Measurements from ENCODE around the gene TMEM131.
A peak's percentile ranks its signal among the peaks of the same experiment; 100 is the strongest.

Gene TMEM131

DNA sequence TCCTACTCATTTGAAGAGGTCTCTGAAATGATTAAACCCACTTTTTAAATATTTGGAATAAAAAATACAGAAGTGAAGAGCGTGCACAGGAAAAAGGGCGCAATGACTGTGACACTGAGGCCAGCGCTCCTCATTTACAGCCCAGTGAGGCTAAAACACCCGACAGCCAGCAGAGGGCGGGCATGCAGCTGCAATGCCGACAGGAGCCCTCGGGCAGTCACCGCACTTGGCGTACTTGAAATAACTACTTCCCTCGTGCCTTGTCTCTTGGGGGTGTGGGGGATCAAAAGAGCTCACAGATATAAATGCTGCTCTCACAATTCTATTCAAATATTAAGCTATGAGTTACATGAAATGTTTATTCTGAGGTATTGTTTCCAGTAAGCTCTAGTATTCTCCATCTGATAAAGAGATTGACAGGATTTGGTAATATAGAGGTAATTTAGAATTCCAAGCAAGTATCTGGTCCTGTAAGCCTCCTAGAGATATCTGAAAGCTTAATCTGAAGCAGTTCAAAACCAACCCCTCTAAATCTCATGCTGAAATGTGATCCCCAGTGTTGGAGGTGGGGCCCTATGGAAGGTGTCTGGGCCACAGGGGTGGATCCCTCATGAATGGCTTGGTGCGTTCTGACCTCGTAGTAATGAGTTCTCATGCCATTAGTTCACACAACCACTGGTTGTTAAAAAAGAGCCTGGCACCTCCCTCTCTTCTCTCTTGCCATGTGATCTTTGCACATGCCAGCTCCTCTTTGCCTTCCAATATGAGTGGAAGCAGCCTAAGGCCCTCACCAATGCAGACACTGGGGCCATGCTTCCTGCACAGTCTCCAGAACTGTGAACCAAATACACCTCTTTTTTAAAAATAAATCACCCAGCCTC is 188.8 kb downstream of the TMEM131 start:
- DNase-seq (ENCODE audit: insufficient read length, low spot score) (peak; percentile 41), FAIRE-seq (peak; percentile 82)
- no peak for TF ChIP-seq POLR2A (IDR thresholded peaks at IDR 0.05; ENCODE audit: low read depth, low read length)

DNA sequence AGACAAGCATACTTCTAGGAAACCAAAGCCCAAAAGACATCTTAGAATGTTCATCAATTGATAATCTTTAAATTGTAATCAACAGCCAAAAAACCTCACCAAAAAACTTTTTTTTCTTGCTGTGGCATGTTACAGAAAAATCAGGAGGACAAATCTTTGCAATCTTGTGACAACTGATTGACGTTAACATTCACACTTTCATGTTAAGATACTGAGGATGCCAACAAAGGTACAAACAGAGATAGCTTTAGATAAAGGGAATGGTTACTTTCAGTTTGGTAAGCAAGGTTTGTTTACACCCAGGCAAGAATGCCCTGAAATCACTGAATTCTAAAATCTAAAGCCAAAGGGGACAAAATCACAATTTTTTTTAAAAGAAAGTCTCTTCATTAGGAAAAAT is 190.0 kb downstream of the TMEM131 start:
- FAIRE-seq = no peak
- no peak for TF ChIP-seq POLR2A (IDR thresholded peaks at IDR 0.05; ENCODE audit: low read depth, low read length)

DNA sequence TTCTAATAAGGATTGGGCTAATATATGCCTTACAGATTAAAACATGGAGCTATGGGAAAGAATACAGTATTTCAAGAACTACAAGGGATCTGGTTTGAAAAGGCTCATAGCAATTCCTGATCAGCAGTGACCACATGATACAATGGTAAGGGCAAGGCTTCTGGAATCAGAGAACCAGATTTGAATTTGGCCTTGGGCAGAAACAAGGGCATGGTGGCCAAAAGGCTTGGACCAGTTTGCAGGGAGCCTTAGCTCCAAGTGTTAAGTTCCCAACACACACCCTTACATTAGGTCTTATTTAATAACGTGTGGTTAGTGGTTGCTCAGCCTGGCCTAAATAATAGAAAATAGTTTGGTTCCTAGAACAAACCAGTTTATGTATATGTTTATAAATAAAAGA is 194.7 kb downstream of the TMEM131 start:
- DNase-seq (ENCODE audit: insufficient read length, low spot score) = no peak
- TF ChIP-seq POLR2A (IDR thresholded peaks at IDR 0.05; ENCODE audit: low read depth, low read length) = no peak
- no peak for FAIRE-seq

More for the DNA sequence above, 190.0 kb downstream of the TMEM131 start:
- no peak for DNase-seq (ENCODE audit: insufficient read length, low spot score)

DNA sequence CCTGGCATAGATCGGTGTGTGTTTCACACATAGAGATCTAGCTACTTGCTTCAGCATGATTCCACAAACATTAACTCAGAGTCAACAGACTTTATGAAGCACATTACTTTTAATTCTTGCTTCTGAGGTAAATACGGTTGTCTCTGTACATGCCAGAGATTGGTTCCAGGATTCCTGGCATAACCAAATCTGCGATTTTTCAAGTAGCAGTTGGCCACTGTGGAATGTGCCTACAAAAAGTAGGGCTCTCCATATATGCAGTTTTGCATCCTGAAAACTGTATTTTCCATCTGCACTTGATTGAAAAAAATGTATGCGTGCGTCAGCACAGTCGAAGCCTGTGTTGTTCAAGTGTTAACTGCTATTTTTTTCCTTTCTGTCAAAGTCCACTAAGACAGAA is 197.3 kb downstream of the TMEM131 start:
- TF ChIP-seq POLR2A (IDR thresholded peaks at IDR 0.05; ENCODE audit: low read depth, low read length) = no peak
- FAIRE-seq (no peak), DNase-seq (ENCODE audit: insufficient read length, low spot score) (no peak)

DNA sequence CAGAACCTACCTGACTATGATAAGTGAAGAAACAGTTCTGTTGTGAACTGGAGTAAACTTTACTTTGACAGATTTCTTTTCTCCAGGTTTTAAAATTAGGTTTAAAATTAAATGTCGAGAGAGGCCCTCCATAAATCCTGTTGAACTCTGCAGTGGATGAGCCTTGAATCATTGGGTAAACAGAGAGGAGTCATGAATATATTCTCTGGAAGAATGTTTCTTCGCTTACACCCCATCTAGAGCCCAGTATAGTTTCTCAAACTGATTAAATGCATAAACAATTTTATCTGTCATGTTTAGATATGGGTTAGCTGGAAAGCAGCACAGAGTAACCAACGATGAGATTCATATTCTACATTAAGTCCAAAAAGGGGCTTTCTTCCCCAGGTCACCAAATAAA is 198.4 kb downstream of the TMEM131 start:
- FAIRE-seq (no peak), DNase-seq (ENCODE audit: insufficient read length, low spot score) (no peak)
- no peak for TF ChIP-seq POLR2A (IDR thresholded peaks at IDR 0.05; ENCODE audit: low read depth, low read length)

DNA sequence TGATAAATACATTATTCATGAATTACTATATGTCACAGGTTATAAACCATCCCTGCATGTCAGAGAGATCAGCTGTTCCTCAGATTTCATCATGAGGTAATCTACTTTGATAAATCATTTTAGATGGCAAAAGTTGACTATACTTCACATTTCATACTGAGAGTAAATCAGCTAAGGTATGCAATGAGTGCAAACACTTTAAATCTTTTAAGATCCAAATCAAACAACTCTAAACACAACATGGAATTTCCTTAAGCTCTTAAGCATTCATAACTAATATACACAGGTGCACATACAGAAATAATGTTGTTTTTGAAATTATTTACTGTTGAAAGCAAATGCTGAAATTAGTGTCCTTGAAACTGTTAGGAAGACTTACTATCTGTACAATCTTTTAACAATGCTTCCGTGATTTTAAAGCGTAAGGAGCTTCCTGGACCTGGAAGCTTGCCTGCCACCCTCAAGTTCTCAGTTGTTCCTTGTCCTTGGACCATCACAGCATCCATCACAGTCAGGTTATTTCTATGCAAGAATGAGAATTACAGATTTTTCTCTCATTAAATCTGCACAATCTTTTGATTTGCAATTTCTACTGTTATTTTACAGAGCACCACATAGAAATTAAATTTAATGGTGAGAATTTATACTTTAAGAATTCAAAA is 199.2 kb downstream of the TMEM131 start:
- FAIRE-seq = no peak
- no peak for DNase-seq (ENCODE audit: insufficient read length, low spot score)
- no peak for TF ChIP-seq POLR2A (IDR thresholded peaks at IDR 0.05; ENCODE audit: low read depth, low read length)

DNA sequence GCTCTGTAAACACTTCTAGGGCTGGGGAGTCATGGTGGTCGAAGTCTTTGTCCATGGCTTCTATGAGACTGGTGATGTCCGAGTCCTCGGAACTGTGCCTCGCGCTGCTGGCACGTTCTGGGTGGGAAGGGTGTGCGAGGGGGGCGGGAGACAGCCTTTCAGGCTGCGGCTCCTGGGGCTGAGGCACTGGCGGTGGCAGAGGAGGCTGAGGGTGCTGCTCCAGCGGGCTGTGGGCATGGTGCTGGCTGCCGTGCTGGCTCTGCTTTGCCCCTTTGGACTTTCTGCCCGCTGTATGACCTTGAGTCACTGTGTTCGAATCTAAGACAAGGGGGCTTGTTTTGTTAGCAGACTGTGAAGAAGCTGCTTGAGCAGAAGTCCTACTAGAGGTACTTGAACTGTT is 203.3 kb downstream of the TMEM131 start:
- TF ChIP-seq POLR2A (IDR thresholded peaks at IDR 0.05; ENCODE audit: low read depth, low read length) = no peak
- DNase-seq (ENCODE audit: insufficient read length, low spot score) (no peak), FAIRE-seq (no peak)

DNA sequence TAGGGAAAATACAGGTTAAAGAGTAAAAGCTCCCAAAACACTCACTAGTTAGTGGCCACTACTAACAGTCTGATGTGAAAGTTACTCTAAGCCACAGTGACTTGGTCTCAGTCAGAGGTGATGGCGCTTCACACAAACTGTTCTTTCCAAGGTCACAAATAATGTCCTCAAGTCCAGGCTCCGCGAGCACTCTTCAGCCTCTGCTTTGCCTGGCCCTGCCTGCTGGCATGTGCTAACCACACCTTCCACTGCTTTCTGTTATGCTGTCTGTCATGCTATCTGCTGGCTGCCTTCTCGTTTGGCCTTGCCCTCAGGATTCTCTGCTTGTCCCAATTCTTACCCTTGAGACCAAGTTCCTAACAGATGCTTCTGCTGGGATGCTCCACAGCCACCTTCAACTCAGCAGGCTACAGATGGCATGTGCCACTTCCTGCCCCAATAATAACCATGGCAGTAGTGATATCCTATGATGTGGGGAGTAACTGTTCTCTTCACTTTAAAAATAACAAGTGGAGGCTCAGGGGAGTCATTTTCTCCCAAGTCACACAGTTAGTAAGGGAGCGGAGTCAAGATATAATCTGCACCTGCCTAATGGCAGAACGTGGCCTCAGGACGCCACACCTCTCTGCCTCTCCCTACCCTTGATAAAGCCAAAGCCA is 206.6 kb downstream of the TMEM131 start:
- DNase-seq (ENCODE audit: insufficient read length, low spot score) (no peak), FAIRE-seq (no peak)

DNA sequence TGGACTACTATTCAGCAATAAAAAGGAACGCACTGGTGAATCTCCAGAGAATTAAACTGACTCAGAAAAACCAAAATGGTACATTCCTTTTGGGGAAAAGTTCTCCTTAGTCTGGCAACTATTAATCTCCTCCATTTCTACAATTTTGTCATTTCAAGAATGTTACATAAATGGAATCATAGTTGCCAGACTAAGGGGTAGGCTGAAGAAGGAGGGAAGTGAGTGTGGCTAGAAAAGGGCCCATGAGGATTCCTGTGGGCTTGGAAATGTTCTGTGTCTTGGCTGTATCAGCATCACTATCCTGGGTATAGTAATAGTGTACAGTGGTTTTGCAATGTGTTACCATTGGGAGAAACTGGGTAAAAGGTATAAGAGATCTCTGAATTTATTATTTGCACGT is 209.9 kb downstream of the TMEM131 start:
- DNase-seq (ENCODE audit: insufficient read length, low spot score) (no peak), FAIRE-seq (no peak)
- no peak for TF ChIP-seq POLR2A (IDR thresholded peaks at IDR 0.05; ENCODE audit: low read depth, low read length)

More for the DNA sequence above, 206.6 kb downstream of the TMEM131 start:
- no peak for TF ChIP-seq POLR2A (IDR thresholded peaks at IDR 0.05; ENCODE audit: low read depth, low read length)

DNA sequence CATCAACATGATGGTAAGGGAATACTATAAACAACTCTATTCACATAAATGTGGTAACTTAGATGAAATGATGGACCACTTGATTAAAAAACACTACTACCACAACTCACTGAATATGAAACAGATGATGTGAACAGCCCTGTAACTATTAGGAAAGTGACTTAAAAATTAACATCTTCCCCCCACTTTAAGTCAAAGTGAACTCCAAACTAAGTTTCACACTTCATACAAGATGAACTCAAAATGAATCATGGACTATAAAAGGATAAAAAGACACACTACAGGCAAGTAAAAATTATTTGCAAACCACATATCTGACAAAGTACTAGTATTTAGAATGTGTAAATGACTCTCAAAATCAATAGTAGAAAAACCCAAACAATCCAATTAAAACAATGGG is 210.8 kb downstream of the TMEM131 start:
- TF ChIP-seq POLR2A (IDR thresholded peaks at IDR 0.05; ENCODE audit: low read depth, low read length) = no peak
- no peak for FAIRE-seq
- DNase-seq (ENCODE audit: insufficient read length, low spot score) = no peak

DNA sequence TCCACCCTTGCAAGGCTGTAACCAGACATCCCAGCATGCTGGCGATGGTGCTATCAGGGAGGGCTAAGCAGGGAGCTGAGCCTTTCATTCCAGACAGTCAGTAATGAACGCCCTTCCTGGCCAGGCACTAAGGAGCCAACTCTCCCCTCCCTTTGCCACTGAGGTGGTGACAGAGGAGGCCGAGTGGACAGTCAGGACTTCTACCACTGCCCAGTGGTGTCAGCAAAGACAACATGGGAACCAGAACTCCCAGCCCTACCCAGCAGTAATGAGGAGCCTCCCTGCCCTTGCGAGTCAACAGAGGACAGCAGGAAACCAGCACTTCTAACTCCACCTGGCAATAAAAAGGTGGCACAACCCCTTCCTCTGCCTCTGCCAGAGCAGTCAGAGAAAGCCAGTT is 213.8 kb downstream of the TMEM131 start:
- FAIRE-seq (no peak), DNase-seq (ENCODE audit: insufficient read length, low spot score) (no peak)
- no peak for TF ChIP-seq POLR2A (IDR thresholded peaks at IDR 0.05; ENCODE audit: low read depth, low read length)

DNA sequence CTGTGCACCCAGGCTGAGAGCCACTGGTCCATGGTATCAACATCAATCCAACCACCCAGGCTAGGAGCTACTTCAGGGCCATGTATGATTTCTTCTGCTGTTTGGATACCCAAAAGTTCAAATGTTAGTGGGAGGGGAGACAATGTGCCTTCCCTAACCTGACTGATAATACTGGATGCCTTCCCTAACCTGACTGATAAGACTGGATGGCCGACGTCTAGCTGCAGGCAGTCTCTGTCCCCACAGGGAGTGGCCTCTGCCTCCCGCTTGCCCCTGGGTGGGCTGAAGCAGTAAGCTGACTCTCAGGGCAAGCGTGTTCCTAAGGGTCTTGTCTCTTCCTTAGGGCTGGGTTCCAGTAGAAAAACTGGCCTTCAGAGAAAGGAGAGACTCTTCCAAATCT is 216.6 kb downstream of the TMEM131 start:
- DNase-seq (ENCODE audit: insufficient read length, low spot score) (no peak), FAIRE-seq (no peak)
- TF ChIP-seq POLR2A (IDR thresholded peaks at IDR 0.05; ENCODE audit: low read depth, low read length) = no peak

DNA sequence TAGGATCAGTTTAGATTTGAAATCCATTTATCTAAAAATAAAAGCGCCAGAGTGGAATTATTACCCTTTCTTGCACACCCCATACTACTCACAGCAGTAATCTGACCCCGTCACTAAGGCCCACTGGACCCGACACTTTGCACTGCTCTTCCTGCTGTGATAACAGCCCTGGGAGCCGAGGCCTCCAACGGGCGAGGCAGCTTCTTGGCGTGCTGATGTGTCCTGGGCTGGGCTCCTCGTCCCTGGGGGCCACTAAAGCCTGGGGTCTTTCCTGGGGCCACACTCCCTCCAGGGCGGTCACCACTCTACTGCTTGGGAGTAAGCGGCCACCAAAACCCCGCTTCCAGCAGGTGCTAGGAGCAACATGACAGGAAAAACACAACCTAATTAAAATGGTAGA is 220.7 kb downstream of the TMEM131 start:
- no peak for TF ChIP-seq POLR2A (IDR thresholded peaks at IDR 0.05; ENCODE audit: low read depth, low read length)
- FAIRE-seq (no peak), DNase-seq (ENCODE audit: insufficient read length, low spot score) (no peak)

DNA sequence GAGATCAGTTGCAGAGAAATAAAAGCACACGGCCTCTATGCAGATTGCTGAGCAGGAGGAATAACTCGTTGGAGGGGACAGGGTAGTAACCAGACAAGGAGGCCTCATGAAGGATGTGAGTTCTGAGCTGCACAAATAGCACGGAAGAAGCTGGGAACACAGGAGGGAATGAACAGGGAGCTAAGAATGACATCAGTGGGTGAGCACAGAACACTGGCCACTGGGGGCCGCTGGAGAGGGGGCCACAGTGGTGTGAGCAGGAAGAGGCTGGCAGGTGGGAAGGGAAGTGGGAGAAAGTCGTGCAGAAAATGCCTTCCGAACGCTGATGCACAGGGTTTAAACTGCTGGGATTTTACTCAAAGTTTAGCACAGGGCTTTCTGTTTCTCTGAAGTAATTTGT is 221.3 kb downstream of the TMEM131 start:
- DNase-seq (ENCODE audit: insufficient read length, low spot score) (no peak), FAIRE-seq (no peak)
- TF ChIP-seq POLR2A (IDR thresholded peaks at IDR 0.05; ENCODE audit: low read depth, low read length) = no peak
